Measurements from ENCODE around the gene RPL32. TPM values are rescaled to one million over a fixed set of nuclear protein-coding genes. Genes with fewer than 3 reads are reported as not detected.
"Not testable (repeated sequence)": the region's sequence is repeated elsewhere in the genome, so short reads cannot be mapped to it uniquely, and the experiment has no call there.

Gene RPL32
- total and polyA plus RNA-seq, 2 donors (not counting 1 experiment from before 2014, with no cell fraction given), result 1,244 to 1,855 TPM

DNA sequence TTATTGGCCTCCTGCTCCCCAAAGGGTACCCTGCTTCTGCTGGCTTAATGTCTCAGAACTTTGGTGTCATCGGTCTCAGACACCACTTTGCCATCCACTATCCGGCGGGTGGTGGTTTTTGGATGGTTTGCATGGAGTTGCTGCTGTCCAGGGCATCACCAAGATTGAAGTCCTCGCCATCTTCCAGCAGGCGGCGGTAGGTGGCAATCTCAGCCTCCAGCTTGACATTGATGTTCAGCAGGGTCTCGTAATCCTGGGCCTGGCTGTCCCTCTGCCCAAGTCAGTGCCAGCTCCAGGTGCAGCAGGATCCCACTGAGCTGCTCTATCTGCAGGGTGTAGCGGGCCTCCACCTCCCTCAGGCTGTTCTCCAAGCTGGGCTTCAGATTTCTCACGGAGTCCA is 54.0 kb downstream of the RPL32 start:
- not testable (repeated sequence) for H3K4me3 ChIP-seq (replicated peaks in 1 of 4; ENCODE audit: control extremely low read depth in 1 of 4, insufficient read depth in 1 of 4, low read depth in 3 of 4, low read length in 4 of 4); H3K36me3 ChIP-seq (ENCODE audit: control insufficient read depth, insufficient read depth, low read length); H3K27ac ChIP-seq (ENCODE audit: insufficient read depth, low read length); H3K9me3 ChIP-seq (ENCODE audit: control insufficient read depth, insufficient read depth, low read depth, low read length); H3K27me3 ChIP-seq (ENCODE audit: control insufficient read depth, insufficient read depth, low read length); H3K9ac ChIP-seq (ENCODE audit: insufficient read depth, low read length); H3K79me2 ChIP-seq (ENCODE audit: control insufficient read depth, insufficient read depth, low read length); H3K4me2 ChIP-seq (ENCODE audit: extremely low read depth, insufficient read depth, low read length); H4K20me1 ChIP-seq (ENCODE audit: control insufficient read depth, extremely low read depth, insufficient read depth, low read length); H2AFZ ChIP-seq (ENCODE audit: low read length); H3K4me1 ChIP-seq (ENCODE audit: control insufficient read depth, extremely low read depth, insufficient read depth, low read length)
- DNase-seq (ENCODE audit: low read depth in 2 of 2), result peak in 1 of 2 donors; percentile 25
- TF ChIP-seq, protein P1, sequence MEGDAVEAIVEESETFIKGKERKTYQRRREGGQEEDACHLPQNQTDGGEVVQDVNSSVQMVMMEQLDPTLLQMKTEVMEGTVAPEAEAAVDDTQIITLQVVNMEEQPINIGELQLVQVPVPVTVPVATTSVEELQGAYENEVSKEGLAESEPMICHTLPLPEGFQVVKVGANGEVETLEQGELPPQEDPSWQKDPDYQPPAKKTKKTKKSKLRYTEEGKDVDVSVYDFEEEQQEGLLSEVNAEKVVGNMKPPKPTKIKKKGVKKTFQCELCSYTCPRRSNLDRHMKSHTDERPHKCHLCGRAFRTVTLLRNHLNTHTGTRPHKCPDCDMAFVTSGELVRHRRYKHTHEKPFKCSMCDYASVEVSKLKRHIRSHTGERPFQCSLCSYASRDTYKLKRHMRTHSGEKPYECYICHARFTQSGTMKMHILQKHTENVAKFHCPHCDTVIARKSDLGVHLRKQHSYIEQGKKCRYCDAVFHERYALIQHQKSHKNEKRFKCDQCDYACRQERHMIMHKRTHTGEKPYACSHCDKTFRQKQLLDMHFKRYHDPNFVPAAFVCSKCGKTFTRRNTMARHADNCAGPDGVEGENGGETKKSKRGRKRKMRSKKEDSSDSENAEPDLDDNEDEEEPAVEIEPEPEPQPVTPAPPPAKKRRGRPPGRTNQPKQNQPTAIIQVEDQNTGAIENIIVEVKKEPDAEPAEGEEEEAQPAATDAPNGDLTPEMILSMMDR (conservative IDR thresholded peaks at IDR 0.05 in 1 of 2, IDR thresholded peaks at IDR 0.05 in 1 of 2; ENCODE audit: low read depth in 1 of 2, low read length in 2 of 2), result peak; percentile 48 to 49

DNA sequence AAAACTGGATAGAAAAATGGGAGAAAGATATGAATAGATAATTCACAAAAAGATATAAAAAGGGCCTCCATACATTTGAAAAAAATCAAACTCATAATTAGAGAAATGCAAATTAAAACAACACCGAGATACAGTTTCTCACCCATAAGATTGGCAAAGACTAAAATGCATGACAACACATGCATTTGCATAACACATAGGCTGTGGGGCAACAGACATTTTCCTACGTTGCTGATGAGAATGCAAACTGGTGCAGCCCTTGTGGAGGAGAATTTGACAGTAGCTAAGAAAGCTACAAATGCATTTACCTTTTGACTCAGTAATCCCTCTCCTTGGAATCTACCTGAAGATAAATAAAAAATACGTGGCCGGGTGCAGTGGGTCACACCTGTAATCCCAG is 56.3 kb downstream of the RPL32 start:
- no peak for TF ChIP-seq EZH2 (IDR thresholded peaks at IDR 0.05; ENCODE audit: low read length, missing control alignments)
- TF ChIP-seq, protein P1 (conservative IDR thresholded peaks at IDR 0.05 in 1 of 2, IDR thresholded peaks at IDR 0.05 in 1 of 2; ENCODE audit: low read depth in 1 of 2, low read length in 2 of 2), result no peak
- H3K9me3 ChIP-seq (ENCODE audit: control insufficient read depth, insufficient read depth, low read depth, low read length), result no peaks in the 10 kb centered on the region
- H4K20me1 ChIP-seq (ENCODE audit: control insufficient read depth, extremely low read depth, insufficient read depth, low read length), result no peaks in the 10 kb centered on the region
- H3K4me2 ChIP-seq (ENCODE audit: extremely low read depth, insufficient read depth, low read length), result no peak overlapping the region
- no peaks in the 10 kb centered on the region for H3K36me3 ChIP-seq (ENCODE audit: control insufficient read depth, insufficient read depth, low read length)
- no peaks in the 10 kb centered on the region for H3K79me2 ChIP-seq (ENCODE audit: control insufficient read depth, insufficient read depth, low read length)
- no peak overlapping the region for H3K27ac ChIP-seq (ENCODE audit: insufficient read depth, low read length)
- peaks cover 3% of the 10 kb centered on the region for H3K27me3 ChIP-seq (ENCODE audit: control insufficient read depth, insufficient read depth, low read length)
- DNase-seq (ENCODE audit: low read depth in 2 of 2), result no peak
- H3K9ac ChIP-seq (ENCODE audit: insufficient read depth, low read length), result no peak overlapping the region
- H3K4me3 ChIP-seq (replicated peaks in 1 of 4; ENCODE audit: control extremely low read depth in 1 of 4, insufficient read depth in 1 of 4, low read depth in 3 of 4, low read length in 4 of 4), result no peak overlapping the region
- H3K4me1 ChIP-seq (ENCODE audit: control insufficient read depth, extremely low read depth, insufficient read depth, low read length), result no peaks in the 10 kb centered on the region
- no peak overlapping the region for H2AFZ ChIP-seq (ENCODE audit: low read length)

Other genes with a start within 250 kb of the RPL32 start
- gene RAF1, start 177.4 kb downstream of the RPL32 start, total RNA-seq, result 135 and 258 TPM in 2 replicates
- 133 and 134 TPM in 2 replicates for gene RAF1, start 177.4 kb downstream of the RPL32 start, polyA plus RNA-seq
- under 0.01 TPM in 1 of 2 replicates, not detected in the other for gene TMEM40, start 82.3 kb downstream of the RPL32 start, total RNA-seq
- 0.33 TPM in 1 of 2 replicates, not detected in the other for gene TMEM40, start 82.3 kb downstream of the RPL32 start, polyA plus RNA-seq
- 12.1 and 16.7 TPM in 2 replicates for gene CAND2, start 44.9 kb downstream of the RPL32 start, total RNA-seq
- gene CAND2, start 44.9 kb downstream of the RPL32 start, polyA plus RNA-seq, result 1.6 and 2.5 TPM in 2 replicates
- 11.8 and 18.2 TPM in 2 replicates for gene IQSEC1, start 231.9 kb upstream of the RPL32 start, total RNA-seq
- 4.3 and 5.9 TPM in 2 replicates for gene IQSEC1, start 231.9 kb upstream of the RPL32 start, polyA plus RNA-seq

Data from fibroblast of lung (primary cell).